MCF 10A (cell line): ENCODE results near the gene CFAP300. TPM values are rescaled to one million over a fixed set of nuclear protein-coding genes. Genes with fewer than 3 reads are reported as not detected.
A peak's percentile ranks its signal among the peaks of the same experiment; 100 is the strongest.

Experiments
- BruUV-seq: library from RNA; stranded (reverse); fragments of 400-500 nt; replicated peaks from 2 replicates; lab custom pipeline; 2021; lab: Mats Ljungman, UMichigan
- CTCF ChIA-PET: fragments of 300-600 bp; sonication (Branson Sonifier 250); formaldehyde crosslinking; extraction: SDS; loops from one replicate; lab custom pipeline; 2021; ENCODE audit warnings: antibody characterized with exemption, inconsistent platforms; lab: Yijun Ruan, JAX
- POLR2A ChIA-PET: fragments of 300-600, 350-650 bp; sonication (Branson Sonifier 250); formaldehyde crosslinking; extraction: SDS; loops from one replicate; lab custom pipeline; 2020; ENCODE audit warnings: antibody characterized with exemption, inconsistent platforms; lab: Yijun Ruan, JAX
- DNase-seq: peaks from one replicate; pipeline ENCODE4 v3.0.0-alpha.2; 2018; ENCODE audit not compliant: unreplicated experiment
- H3K27ac Mint-ChIP-seq: one replicate; pipeline ENCODE4 v1.8.0; 2022; ENCODE audit warnings: mild to moderate bottlenecking, low read depth, mixed read lengths; ENCODE audit not compliant: unreplicated experiment
- H3K27me3 Mint-ChIP-seq: one replicate; pipeline ENCODE4 v1.8.0; 2022; ENCODE audit warnings: mixed read lengths; ENCODE audit not compliant: insufficient read depth, unreplicated experiment
- H3K36me3 Mint-ChIP-seq: one replicate; pipeline ENCODE4 v1.8.0; 2022; ENCODE audit warnings: mild to moderate bottlenecking, moderate library complexity, mixed read lengths; ENCODE audit not compliant: insufficient read depth, unreplicated experiment
- H3K4me1 Mint-ChIP-seq: one replicate; pipeline ENCODE4 v1.8.0; 2022; ENCODE audit warnings: mixed read lengths; ENCODE audit not compliant: insufficient read depth, unreplicated experiment
- H3K4me3 Mint-ChIP-seq: one replicate; pipeline ENCODE4 v1.8.0; 2022; ENCODE audit warnings: mild to moderate bottlenecking, moderate library complexity, mixed read lengths; ENCODE audit not compliant: unreplicated experiment
- H3K9me3 Mint-ChIP-seq: one replicate; pipeline ENCODE4 v1.8.0; 2022; ENCODE audit warnings: mixed read lengths; ENCODE audit not compliant: unreplicated experiment
- intact Hi-C: fragments of 100-400 bp; cut with micrococcal nuclease; formaldehyde crosslinking; loops from 2 replicates; pipeline ENCODE4 v1.14.1; 2022
- total RNA-seq: library from RNA; stranded (reverse); gene quantifications from 2 replicates; pipeline ENCODE4 v1.2.3, GENCODE V29; 2022
- TF ChIP-seq, protein P1 (sequence below): fragments of 200-600 bp; IDR thresholded peaks from one replicate; pipeline ENCODE4 v1.8.0; 2022; ENCODE audit warnings: antibody characterized with exemption, mild to moderate bottlenecking; ENCODE audit not compliant: unreplicated experiment

Gene CFAP300
- total RNA-seq, 1 experiment from 2014 or later: 8.0 TPM

DNA sequence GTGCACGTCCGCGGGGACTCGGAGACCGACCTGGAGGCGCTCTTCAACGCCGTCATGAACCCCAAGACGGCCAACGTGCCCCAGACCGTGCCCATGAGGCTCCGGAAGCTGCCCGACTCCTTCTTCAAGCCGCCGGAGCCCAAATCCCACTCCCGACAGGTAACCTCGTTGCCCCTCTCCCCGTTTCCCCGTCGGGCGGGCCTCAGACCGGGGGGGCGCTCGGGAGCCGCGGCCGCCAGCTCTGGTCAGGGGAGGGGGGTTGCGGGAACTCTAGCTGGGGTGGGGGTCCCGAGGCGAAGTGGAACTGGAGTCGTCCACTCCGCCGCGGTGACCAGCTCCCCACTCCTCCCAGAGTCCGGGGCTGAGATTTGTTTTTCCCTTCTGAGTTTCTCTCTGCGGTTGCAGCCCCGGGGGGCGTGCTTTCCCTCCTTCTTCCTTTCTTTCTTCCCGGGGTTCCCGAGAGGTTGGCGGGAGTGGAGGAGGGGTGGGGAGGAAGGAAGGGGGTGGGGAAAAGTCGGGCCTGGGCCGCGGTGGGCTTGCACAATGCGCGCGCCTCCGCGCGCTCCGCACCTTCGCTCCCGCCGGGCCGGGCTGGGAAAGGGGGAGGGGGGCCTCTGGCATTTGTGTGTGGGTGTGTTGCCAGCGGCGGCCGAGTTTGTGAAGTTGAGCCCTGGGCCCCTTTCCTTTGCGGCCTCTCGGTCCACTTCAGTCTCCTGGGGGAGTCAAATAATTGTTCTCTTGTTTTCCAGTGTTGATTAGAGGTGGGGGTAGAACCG lies 64.0 kb downstream of the CFAP300 start:
- ChIA-PET CTCF (interaction anchor here (0.7 to 1.9 kb wide), 5 partner anchors 31 to 158 kb away, joined by 3 to 14 read pairs (median 3); no protein-coding TSS in a partner anchor), POLR2A (interaction anchor here (0.7 to 3.4 kb wide), 19 partner anchors 7 to 207 kb away, joined by 3 to 50 read pairs (median 8); partner anchors contain the start of genes BIRC3 and CFAP300)
- intact Hi-C loops: loop anchor here (1.0 to 5.0 kb wide), 6 partner anchors 28 to 249 kb away; partner anchors contain the start of gene CFAP300
- TSS peak; percentile 79 for BruUV-seq
- DNase-seq: peak; percentile 90
- peaks cover 26% of the 10 kb centered on the region for H3K36me3 Mint-ChIP-seq
- H3K4me1 Mint-ChIP-seq: peaks cover 16% of the 10 kb centered on the region
- peak overlapping the region; percentile 98 for H3K27ac Mint-ChIP-seq
- H3K9me3 Mint-ChIP-seq: no peaks in the 10 kb centered on the region
- no peaks in the 10 kb centered on the region for H3K27me3 Mint-ChIP-seq
- TF ChIP-seq, protein P1, sequence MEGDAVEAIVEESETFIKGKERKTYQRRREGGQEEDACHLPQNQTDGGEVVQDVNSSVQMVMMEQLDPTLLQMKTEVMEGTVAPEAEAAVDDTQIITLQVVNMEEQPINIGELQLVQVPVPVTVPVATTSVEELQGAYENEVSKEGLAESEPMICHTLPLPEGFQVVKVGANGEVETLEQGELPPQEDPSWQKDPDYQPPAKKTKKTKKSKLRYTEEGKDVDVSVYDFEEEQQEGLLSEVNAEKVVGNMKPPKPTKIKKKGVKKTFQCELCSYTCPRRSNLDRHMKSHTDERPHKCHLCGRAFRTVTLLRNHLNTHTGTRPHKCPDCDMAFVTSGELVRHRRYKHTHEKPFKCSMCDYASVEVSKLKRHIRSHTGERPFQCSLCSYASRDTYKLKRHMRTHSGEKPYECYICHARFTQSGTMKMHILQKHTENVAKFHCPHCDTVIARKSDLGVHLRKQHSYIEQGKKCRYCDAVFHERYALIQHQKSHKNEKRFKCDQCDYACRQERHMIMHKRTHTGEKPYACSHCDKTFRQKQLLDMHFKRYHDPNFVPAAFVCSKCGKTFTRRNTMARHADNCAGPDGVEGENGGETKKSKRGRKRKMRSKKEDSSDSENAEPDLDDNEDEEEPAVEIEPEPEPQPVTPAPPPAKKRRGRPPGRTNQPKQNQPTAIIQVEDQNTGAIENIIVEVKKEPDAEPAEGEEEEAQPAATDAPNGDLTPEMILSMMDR: no peak
- H3K4me3 Mint-ChIP-seq: peak overlapping the region; percentile 92

DNA sequence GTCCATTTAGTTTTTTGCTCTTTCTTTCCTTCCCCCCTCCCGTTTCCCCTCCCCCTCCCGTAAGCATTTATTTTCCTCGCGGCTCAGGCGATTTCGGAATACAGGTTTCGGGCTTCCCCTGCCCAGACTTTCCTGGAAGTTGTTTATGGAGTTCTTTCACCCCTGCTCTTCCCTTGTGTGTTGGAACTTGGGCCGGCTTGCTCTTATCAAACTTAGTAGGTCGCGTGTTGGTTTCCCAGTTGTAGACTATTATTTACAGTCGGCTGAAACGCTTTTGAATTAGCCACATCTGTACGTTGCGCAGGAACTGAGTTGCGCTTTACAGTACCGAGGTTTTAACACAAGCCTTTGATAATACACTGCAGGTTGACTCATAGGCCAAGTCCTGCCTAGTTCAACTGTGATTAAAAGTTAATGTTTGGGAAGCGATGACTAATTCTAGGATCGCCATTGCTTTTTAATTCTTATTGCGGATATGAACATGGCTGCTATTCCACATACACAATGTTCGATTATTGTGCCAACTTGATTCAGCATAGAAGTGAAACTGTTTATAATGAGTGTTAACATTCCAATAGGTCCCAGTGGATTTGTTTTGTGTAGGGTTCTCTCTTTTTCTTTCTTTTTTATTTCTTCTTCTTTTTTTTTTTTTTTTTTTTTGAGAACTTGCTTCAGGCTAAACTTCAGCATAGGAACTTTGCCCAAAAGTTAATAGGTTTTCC lies 64.7 kb downstream of the CFAP300 start:
- ChIA-PET CTCF (interaction anchor here (0.7 kb wide), 1 partner anchor 66 kb away, joined by 3 read pairs; no protein-coding TSS in a partner anchor), POLR2A (interaction anchor here (0.6 to 3.4 kb wide), 15 partner anchors 8 to 321 kb away, joined by 3 to 50 read pairs (median 4); no protein-coding TSS in a partner anchor)
- BruUV-seq: TSS peak; percentile 35
- H3K27me3 Mint-ChIP-seq: no peaks in the 10 kb centered on the region
- intact Hi-C loops: loop anchor here (1.0 to 5.0 kb wide), 8 partner anchors 27 to 250 kb away; partner anchors contain the start of gene CFAP300
- H3K9me3 Mint-ChIP-seq: no peaks in the 10 kb centered on the region
- H3K27ac Mint-ChIP-seq: peak overlapping the region; percentile 98
- peak overlapping the region; percentile 92 for H3K4me3 Mint-ChIP-seq
- peak; percentile 95 for DNase-seq
- peaks cover 22% of the 10 kb centered on the region for H3K4me1 Mint-ChIP-seq
- H3K36me3 Mint-ChIP-seq: peaks cover 26% of the 10 kb centered on the region
- TF ChIP-seq, protein P1: no peak

DNA sequence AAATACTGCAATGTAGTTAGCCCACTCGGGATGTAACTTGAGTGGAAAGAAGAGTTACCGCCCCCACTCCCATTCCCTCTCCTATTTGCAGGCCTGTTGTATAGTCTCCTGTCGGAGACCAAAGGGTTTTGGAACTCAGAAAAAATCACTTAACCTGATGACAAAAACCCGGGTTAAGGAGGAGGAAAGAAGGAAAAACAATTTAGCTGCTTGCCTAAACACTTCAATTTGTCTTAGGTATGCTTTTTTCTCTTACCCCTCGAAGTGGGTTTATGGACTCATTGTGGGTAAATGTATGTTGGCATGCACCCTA lies 65.2 kb downstream of the CFAP300 start:
- TF ChIP-seq, protein P1: no peak
- ChIA-PET POLR2A (interaction anchor here (0.6 to 1.0 kb wide), 15 partner anchors 13 to 322 kb away, joined by 3 to 8 read pairs (median 4); no protein-coding TSS in a partner anchor), CTCF (interaction anchor here (0.6 to 0.7 kb wide), 2 partner anchors 66 to 1004 kb away, joined by 3 read pairs; no protein-coding TSS in a partner anchor)
- Mint-ChIP-seq H3K36me3 (peaks cover 26% of the 10 kb centered on the region), H3K27ac (peak overlapping the region; percentile 98), H3K9me3 (no peaks in the 10 kb centered on the region), H3K4me3 (peak overlapping the region; percentile 92), H3K4me1 (peaks cover 22% of the 10 kb centered on the region), H3K27me3 (no peaks in the 10 kb centered on the region)
- peak; percentile 41 for DNase-seq
- intact Hi-C loops: loop anchor here (1.0 to 5.0 kb wide), 4 partner anchors 58 to 250 kb away; partner anchors contain the start of gene CFAP300
- no TSS peak for BruUV-seq
